ENCODE results near the gene LRMDA. TPM values are rescaled to one million over a fixed set of nuclear protein-coding genes. Genes with fewer than 3 reads are reported as not detected.

The LRMDA gene
- total RNA-seq, 4 donors from 2014 or later, result 2.2 to 7.8 (median 4.5) TPM

GRCh38 chr10:76051007-76051936, 619.8 kb downstream of the LRMDA start:
- WGBS, 2 donors (ENCODE audit: low coverage in 1 of 2), result 34 to 39% methylated on average over 3 to 12 of the region's 12 CpGs
- in situ Hi-C loops (cut with MboI; ENCODE audit: low pct_ligation_motif_present in 1 of 4, low pct_unique_long_range_greater_than_20kb in 1 of 4, low sequenced_read_pairs in 3 of 4), result no loop called here

GRCh38 chr10:76052682-76053503, 621.5 kb downstream of the LRMDA start:
- H3K27ac ChIP-seq, result no peak overlapping the region
- in situ Hi-C loops (cut with MboI; ENCODE audit: low pct_ligation_motif_present in 1 of 4, low pct_unique_long_range_greater_than_20kb in 1 of 4, low sequenced_read_pairs in 3 of 4) (no loop called here), intact Hi-C loops (cut with DNase I; ENCODE audit: low total_unique reads) (no loop called here)
- no peaks in the 10 kb centered on the region for H3K27me3 ChIP-seq
- H3K9me3 ChIP-seq, result peaks cover 0 to 3% of the 10 kb centered on the region in 2 donors
- H3K36me3 ChIP-seq, result no peaks in the 10 kb centered on the region
- TF ChIP-seq POLR2AphosphoS5 (IDR thresholded peaks at IDR 0.05) (no peak), POLR2A (IDR thresholded peaks at IDR 0.05) (no peak), CTCF (IDR thresholded peaks at IDR 0.05) (no peak), EP300 (IDR thresholded peaks at IDR 0.05; ENCODE audit: low read depth) (no peak)
- 45 to 61% methylated on average over 5 to 9 of the region's 9 CpGs for WGBS, 2 donors (ENCODE audit: low coverage in 1 of 2)
- H3K4me1 ChIP-seq, result peaks cover 0 to 16% (median 0%) of the 10 kb centered on the region in 4 donors
- no peak for DNase-seq
- no peak overlapping the region for H3K4me3 ChIP-seq

More at GRCh38 chr10:76051007-76051936, 619.8 kb downstream of the LRMDA start:
- Histone ChIP-seq H3K36me3 (no peaks in the 10 kb centered on the region), H3K4me3 (no peak overlapping the region), H3K9me3 (peaks cover 0 to 3% of the 10 kb centered on the region in 2 donors), H3K4me1 (peaks cover 0 to 16% (median 0%) of the 10 kb centered on the region in 4 donors), H3K27ac (no peak overlapping the region), H3K27me3 (no peaks in the 10 kb centered on the region)
- TF ChIP-seq POLR2A (IDR thresholded peaks at IDR 0.05), result no peak
- no peak for TF ChIP-seq CTCF (IDR thresholded peaks at IDR 0.05)
- TF ChIP-seq POLR2AphosphoS5 (IDR thresholded peaks at IDR 0.05), result no peak
- no peak for TF ChIP-seq EP300 (IDR thresholded peaks at IDR 0.05; ENCODE audit: low read depth)
- no peak for DNase-seq
- intact Hi-C loops (cut with DNase I; ENCODE audit: low total_unique reads), result no loop called here

- in situ Hi-C loops (cut with MboI; ENCODE audit: low pct_ligation_motif_present in 1 of 4, low pct_unique_long_range_greater_than_20kb in 1 of 4, low sequenced_read_pairs in 3 of 4), result no loop called here
Measured at GRCh38 chr10:76055466-76055865, 624.0 kb downstream of the LRMDA start.

More at GRCh38 chr10:76055466-76055865, 624.0 kb downstream of the LRMDA start:
- Histone ChIP-seq H3K9me3 (peaks cover 0 to 3% of the 10 kb centered on the region in 2 donors), H3K4me1 (peaks cover 0 to 12% (median 0%) of the 10 kb centered on the region in 4 donors), H3K27ac (no peak overlapping the region), H3K4me3 (no peak overlapping the region), H3K36me3 (no peaks in the 10 kb centered on the region), H3K27me3 (no peaks in the 10 kb centered on the region)
- no peak for DNase-seq
- TF ChIP-seq POLR2AphosphoS5 (IDR thresholded peaks at IDR 0.05) (no peak), EP300 (IDR thresholded peaks at IDR 0.05; ENCODE audit: low read depth) (no peak), POLR2A (IDR thresholded peaks at IDR 0.05) (no peak), CTCF (IDR thresholded peaks at IDR 0.05) (no peak)
- 62% methylated on average over 3 of the region's 3 CpGs; no CpG with 5 or more reads in 1 of the 2 donors for WGBS, 2 donors (ENCODE audit: low coverage in 1 of 2)
- intact Hi-C loops (cut with DNase I; ENCODE audit: low total_unique reads), result no loop called here

Measured in transverse colon (tissue), 4 donors.